Skeletal muscle tissue (tissue), 4 donors: Measurements from ENCODE around the gene KRTAP2-4. TPM values are rescaled to one million over a fixed set of nuclear protein-coding genes. Genes with fewer than 3 reads are reported as not detected.
"Not testable (repeated sequence)": the region's sequence is repeated elsewhere in the genome, so short reads cannot be mapped to it uniquely, and the experiment has no call there.

Source experiments
- H3K27ac ChIP-seq: one replicate; pipeline ENCODE4 v1.7.0; 2013; ENCODE audit warnings: mild to moderate bottlenecking, low read depth, low read length, inconsistent platforms
- H3K27me3 ChIP-seq, 3 donors: one replicate each; pipeline ENCODE4 v1.7.0; 2013; ENCODE audit warnings: low read length in 3 of 3; ENCODE audit not compliant: control insufficient read depth in 3 of 3, insufficient read depth in 3 of 3
- H3K36me3 ChIP-seq, 3 donors: one replicate each; pipeline ENCODE4 v1.7.0; 2013; ENCODE audit warnings: low read length in 3 of 3; ENCODE audit not compliant: control insufficient read depth in 3 of 3, insufficient read depth in 3 of 3
- H3K4me1 ChIP-seq, 3 donors: one replicate each; pipeline ENCODE4 v1.7.0; 2013; ENCODE audit warnings: low read length in 3 of 3, mild to moderate bottlenecking in 3 of 3; ENCODE audit not compliant: control insufficient read depth in 3 of 3, insufficient read depth in 3 of 3
- H3K4me3 ChIP-seq, 3 donors: one replicate each; pipeline ENCODE4 v1.7.0; 2013; ENCODE audit warnings: low read length in 3 of 3
- H3K9ac ChIP-seq, 3 donors: one replicate each; pipeline ENCODE4 v1.7.0; 2013; ENCODE audit warnings: low read length in 3 of 3, mild to moderate bottlenecking in 3 of 3, moderate library complexity in 2 of 3, low read depth in 1 of 3
- H3K9me3 ChIP-seq, 3 donors: one replicate each; pipeline ENCODE4 v1.7.0; 2013; ENCODE audit warnings: low read length in 3 of 3; ENCODE audit not compliant: control insufficient read depth in 3 of 3
- total RNA-seq: library from RNA; depleted of rRNA; stranded (reverse); fragments of >200 nt; gene quantifications from one replicate; pipeline ENCODE4 v1.2.3, GENCODE V29; 2014
- donor health status: Osteomylitis.

KRTAP2-4 gene, protein sequence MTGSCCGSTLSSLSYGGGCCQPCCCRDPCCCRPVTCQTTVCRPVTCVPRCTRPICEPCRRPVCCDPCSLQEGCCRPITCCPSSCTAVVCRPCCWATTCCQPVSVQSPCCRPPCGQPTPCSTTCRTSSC
- not detected for total RNA-seq

DNA sequence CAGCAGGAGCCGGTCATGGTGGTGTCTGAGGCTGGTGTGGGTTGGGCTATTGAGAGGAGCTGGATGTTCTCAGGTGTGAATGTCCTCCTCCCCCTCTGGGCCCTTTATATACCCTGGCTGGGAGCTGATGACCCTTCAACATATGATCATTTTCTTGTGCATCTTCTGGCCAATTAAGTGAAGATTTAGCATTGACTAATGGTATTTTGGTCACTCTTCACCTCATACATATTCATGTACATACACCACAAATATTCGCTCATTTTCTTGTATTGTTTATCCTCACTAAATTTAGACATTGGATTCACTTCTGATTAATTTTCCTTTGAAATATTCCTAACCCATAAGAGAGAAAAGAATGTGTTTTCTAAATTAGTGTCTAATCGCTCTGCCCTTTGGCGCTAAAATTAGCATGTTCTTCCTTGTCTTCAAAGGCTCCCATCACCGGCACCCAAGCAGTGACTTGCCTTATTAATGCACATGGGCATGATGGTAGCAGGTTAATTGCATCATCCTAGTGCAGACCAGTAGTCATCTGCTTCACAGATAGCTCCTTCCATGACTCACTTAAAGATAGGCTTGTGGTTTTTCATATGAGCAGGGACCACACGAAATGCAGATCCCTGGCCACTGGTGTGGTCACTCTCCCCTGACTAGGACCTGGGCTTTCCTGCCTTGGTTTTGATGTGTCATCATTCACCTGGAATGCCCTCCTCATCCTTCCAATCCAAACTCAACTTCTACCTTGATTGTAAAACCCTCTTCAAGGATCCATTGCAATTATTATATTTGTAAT is at the start of gene KRTAP2-4:
Gene KRTAP2-4 (minus strand): TSS at position 51 of the 796 bp plus-strand sequence. CDS start 34 bp downstream, at position 17.
- Histone ChIP-seq H3K9ac (no peak within 1 kb of the TSS), H3K4me3 (no peak within 1 kb of the TSS), H3K27me3 (peaks cover 3 to 9% (median 7%) of the 10 kb centered on the region in 3 donors), H3K4me1 (no peaks in the 10 kb centered on the region), H3K27ac (no peak within 1 kb of the TSS), H3K36me3 (no peaks in the 10 kb centered on the region), H3K9me3 (no peaks in the 10 kb centered on the region)

DNA sequence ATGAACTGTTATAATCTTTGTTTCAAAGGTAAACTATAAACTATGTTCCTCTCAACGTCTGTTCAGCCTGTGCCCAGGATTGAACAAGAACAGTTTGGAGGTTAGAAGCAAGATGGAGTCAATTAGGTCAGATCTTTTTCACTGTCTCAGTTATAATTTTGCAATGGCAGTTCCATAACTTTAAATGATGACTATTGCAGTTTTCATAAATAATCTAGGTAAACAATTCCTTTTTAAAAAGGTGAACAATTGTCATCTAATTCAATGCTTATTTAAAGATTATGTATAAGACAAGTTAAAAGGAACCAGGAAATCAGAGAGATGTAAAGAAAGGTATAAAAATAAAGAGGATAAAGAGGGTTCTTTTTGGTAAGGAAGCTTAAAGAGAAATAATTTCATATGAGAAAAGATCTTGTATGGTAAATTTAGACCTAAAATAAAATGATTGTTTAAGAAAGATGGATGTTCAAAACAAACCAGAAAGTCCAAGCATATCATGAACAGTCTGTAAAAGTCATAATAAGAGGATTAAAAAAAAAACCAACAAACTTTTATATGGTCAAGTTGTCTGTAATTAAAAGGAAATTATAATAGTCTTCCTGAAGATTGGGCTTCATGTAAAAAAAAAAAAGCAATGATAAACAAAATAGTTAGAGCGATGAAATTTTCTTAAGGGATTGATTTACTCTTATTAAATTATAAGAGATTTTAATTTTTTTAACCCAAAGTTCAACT is 45.6 kb upstream of the KRTAP2-4 start:
- H3K36me3 ChIP-seq = no peaks in the 10 kb centered on the region
- no peak overlapping the region for H3K4me3 ChIP-seq
- no peaks in the 10 kb centered on the region for H3K27me3 ChIP-seq
- H3K27ac ChIP-seq = no peak overlapping the region
- no peak overlapping the region for H3K9ac ChIP-seq
- no peaks in the 10 kb centered on the region for H3K4me1 ChIP-seq
- H3K9me3 ChIP-seq = no peaks in the 10 kb centered on the region

DNA sequence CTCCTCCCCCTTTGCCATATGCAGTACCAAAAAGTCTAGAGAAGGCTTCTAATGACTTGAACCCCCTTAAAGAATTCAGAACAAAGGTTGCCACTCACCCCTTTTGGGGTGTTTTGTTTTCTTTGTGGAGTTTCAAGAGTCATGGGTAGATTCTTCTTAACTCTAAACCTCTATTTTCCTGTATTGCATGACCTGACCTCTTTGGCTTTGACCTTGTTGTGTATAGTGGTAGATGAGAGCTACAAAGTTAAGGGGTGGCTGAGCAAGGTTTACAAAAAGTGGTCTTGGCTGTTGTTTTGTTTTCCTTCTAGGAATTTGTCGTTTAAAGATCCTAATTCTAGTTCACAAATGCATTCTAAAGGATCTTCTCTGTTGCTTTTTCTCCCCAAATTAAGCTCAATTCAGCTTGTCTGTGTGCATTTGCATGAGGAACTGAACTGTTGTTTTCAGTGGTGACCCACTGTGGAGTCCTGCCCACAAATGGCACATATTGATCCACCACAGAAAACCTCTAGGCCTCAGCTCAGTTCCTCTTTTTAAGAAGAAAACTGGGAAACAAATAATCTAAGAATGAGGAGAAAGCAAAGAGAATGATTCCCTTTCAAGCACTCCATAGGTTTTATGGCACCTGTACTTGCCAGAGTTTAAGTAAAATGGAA is 43.2 kb upstream of the KRTAP2-4 start:
- not testable (repeated sequence) for H3K27ac ChIP-seq, H3K9me3 ChIP-seq, H3K36me3 ChIP-seq, H3K4me3 ChIP-seq, H3K4me1 ChIP-seq, H3K9ac ChIP-seq, H3K27me3 ChIP-seq

DNA sequence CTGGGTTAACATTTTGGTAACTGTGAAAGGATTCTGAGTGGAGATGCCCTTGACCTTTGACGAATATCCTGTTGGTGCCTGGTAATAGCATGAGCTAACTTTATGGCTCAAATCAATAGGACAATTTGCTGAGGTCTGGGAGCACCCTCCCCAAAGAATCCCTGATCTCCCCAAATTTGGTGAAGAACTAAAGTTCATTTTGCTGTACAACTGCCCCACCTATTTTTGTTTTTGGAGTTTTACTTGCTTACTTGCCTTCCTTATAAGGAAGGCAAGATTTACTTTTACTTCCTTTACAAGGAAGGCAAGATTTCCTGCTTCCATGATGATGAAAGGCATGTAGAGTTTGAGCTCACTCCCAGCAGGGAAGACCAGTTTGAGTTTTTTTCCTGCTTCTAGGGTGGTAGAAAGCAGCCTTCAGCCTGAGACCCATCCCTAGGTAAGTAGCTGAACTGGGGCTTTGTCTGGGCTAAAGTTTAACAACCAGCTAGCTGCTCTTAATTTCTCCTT is 42.3 kb upstream of the KRTAP2-4 start:
- Histone ChIP-seq H3K4me1 (no peaks in the 10 kb centered on the region), H3K4me3 (no peak overlapping the region), H3K9me3 (no peaks in the 10 kb centered on the region), H3K9ac (no peak overlapping the region), H3K36me3 (no peaks in the 10 kb centered on the region), H3K27me3 (peaks cover 0 to 2% (median 0%) of the 10 kb centered on the region in 3 donors), H3K27ac (no peak overlapping the region)

DNA sequence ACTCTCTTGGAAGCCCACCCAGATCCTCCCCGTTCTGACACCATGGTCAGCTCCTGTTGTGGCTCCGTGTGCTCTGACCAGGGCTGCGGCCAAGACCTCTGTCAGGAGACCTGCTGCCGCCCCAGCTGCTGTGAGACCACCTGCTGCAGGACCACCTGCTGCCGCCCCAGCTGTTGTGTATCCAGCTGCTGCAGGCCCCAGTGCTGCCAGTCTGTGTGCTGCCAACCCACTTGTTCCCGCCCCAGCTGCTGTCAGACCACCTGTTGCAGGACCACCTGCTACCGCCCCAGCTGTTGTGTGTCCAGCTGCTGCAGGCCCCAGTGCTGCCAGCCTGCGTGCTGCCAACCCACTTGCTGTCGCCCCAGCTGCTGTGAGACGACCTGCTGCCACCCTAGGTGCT is 39.7 kb upstream of the KRTAP2-4 start, which contains the start of gene KRTAP4-9:
Gene KRTAP4-9 (plus strand): TSS at position 43 of the 400 bp plus-strand sequence. CDS start 0 bp downstream, at position 43.
- H3K9ac ChIP-seq, H3K27ac ChIP-seq, H3K9me3 ChIP-seq, H3K4me1 ChIP-seq, H3K4me3 ChIP-seq, H3K27me3 ChIP-seq, H3K36me3 ChIP-seq: not testable (repeated sequence)

DNA sequence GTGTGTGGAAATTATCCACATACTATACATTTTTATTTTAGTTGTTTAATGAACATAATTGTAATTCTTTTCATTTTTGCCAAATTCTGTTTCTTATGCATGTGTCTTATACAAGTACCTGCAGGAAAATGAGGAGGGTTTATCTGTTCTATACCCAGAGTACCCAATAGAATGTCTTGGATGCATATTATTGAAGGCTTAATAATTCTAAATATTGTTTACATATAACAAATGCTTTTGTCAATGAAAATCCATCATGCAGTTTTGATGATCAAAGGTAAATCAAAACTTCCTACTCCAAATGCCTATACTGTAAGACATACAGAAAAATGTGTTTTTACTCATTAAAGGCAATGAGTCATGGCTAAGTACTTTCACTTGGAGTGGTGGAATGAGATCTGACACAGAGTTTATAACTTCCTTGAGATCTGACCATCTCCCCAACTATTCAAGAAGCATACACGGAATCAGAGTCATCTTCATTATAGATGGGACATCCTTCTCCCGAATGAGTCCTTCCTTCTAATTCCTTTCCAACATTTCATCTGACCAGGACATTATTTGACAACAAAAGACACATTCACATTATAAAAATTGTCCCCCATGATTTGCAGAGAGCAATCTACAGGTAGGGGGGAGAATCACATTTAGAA is 38.8 kb upstream of the KRTAP2-4 start:
- not testable (repeated sequence) for H3K9ac ChIP-seq, H3K27ac ChIP-seq, H3K36me3 ChIP-seq, H3K4me3 ChIP-seq, H3K27me3 ChIP-seq, H3K9me3 ChIP-seq, H3K4me1 ChIP-seq

DNA sequence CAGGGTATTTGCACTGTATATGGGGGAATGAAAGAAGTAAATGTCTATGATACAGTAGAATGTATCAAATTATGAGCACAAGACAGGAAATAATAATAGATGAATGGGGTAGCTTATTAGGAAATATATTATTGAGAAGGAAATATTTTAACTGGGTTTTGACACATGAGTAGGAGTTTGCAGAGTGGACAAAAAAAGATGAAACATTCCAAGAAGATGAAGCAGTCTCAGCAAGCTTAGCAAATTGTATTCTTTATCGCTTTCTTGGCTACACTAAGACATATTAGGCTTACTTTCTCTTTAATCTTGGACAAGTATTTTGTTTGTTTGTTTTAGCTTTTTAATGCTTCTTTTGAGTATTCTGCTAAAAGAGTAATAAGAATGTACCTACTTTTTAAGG is 38.2 kb upstream of the KRTAP2-4 start:
- Histone ChIP-seq H3K4me3 (no peak overlapping the region), H3K9me3 (no peaks in the 10 kb centered on the region), H3K4me1 (no peaks in the 10 kb centered on the region), H3K9ac (no peak overlapping the region), H3K36me3 (no peaks in the 10 kb centered on the region), H3K27ac (no peak overlapping the region), H3K27me3 (peaks cover 0 to 4% (median 2%) of the 10 kb centered on the region in 3 donors)

DNA sequence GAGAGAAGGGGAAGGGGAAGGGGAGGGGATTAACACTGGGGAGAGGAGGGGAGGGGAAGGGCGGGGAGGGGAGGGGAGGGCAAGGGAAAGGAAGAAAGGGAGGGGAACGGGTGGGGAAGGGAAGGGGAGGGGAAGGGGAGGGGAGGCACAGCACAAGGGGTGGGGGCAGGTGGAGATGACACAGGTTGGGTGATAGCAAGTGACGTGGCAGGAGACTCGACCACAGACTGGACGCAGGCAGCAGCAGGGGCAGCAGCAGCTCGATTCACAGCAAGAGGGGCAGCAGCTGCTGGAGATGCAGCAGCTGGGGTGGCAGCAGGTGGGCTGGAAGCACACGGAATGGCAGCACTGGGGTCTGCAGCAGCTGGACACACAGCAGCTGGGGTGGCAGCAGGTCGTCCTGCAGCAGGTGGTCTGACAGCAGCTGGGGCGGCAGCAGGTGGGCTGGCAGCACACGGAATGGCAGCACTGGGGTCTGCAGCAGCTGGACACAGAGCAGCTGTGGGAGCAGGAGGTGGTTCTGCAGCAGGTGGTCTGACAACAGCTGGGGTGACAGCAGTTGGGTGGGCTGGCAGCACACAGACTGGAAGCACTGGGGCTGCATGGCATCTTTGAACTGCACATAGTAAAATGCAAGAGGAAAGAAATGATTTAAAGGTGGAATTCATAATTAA is 36.0 kb upstream of the KRTAP2-4 start, which contains the start of gene KRTAP4-16:
Gene KRTAP4-16 (minus strand): TSS at position 624 of the 674 bp plus-strand sequence. CDS start 0 bp downstream, at position 624.
- Histone ChIP-seq H3K27ac (no peak within 1 kb of the TSS), H3K9ac (no peak within 1 kb of the TSS), H3K4me3 (no peak within 1 kb of the TSS), H3K27me3 (peaks cover 0 to 5% (median 2%) of the 10 kb centered on the region in 3 donors), H3K4me1 (no peaks in the 10 kb centered on the region), H3K36me3 (no peaks in the 10 kb centered on the region), H3K9me3 (no peaks in the 10 kb centered on the region)
